GM12875 (cell line): ENCODE results near the gene ZNF3.
A peak's percentile ranks its signal among the peaks of the same experiment; 100 is the strongest.

Experiments used
- H3K4me3 ChIP-seq: one replicate; pipeline ENCODE4 v1.5.1; 2011; ENCODE audit warnings: low read depth, low read length, control low read depth
- CTCF ChIP-seq: IDR thresholded peaks from 2 replicates; pipeline ENCODE4 v1.5.1; 2011; ENCODE audit warnings: low read depth, mild to moderate bottlenecking, control low read depth, inconsistent platforms, low read length, moderate library complexity, borderline replicate concordance; ENCODE audit not compliant: insufficient read depth

Gene ZNF3

DNA sequence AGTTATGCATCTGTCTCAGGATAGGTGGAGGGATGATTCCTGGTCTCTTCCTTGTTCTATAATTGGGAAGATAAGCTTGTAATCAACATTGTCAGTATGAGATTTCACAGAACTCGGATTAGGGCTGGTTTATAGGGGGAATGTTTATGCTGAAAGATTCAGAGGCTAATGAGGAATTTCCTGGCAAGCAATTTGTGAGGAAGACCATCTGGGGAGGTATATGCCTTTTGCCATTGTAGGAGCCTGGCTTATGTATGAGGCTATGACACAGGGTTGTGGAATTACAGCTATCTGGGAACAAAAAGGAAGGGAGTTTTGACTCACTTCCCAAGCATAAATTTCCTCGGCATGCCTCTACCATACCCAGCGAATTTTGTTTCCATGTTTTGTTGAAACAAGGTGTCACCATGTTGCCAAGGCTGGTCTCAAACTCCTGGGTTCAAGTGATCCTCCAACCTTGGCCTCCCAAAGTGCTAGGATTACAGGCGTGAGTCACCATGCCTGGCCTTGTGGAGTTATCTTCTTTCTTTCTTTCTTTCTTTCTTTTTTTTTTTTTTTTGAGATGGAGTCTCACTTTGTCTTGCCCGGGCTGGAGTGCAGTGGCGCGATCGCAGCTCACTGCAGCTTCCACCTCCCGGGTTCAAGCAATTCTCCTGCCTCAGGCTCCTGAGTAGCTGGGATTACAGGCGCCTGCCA lies 5.7 kb upstream of the ZNF3 start:
- TF ChIP-seq CTCF: no peak
- H3K4me3 ChIP-seq: no peak overlapping the region

- H3K4me3 ChIP-seq: no peak overlapping the region
- no peak for TF ChIP-seq CTCF
Observed at GRCh38 chr7:100085515-100085914, 4.0 kb upstream of the ZNF3 start.

GRCh38 chr7:100082978-100083377 lies 1.5 kb upstream of the ZNF3 start:
- H3K4me3 ChIP-seq: no peak overlapping the region
- no peak for TF ChIP-seq CTCF

DNA sequence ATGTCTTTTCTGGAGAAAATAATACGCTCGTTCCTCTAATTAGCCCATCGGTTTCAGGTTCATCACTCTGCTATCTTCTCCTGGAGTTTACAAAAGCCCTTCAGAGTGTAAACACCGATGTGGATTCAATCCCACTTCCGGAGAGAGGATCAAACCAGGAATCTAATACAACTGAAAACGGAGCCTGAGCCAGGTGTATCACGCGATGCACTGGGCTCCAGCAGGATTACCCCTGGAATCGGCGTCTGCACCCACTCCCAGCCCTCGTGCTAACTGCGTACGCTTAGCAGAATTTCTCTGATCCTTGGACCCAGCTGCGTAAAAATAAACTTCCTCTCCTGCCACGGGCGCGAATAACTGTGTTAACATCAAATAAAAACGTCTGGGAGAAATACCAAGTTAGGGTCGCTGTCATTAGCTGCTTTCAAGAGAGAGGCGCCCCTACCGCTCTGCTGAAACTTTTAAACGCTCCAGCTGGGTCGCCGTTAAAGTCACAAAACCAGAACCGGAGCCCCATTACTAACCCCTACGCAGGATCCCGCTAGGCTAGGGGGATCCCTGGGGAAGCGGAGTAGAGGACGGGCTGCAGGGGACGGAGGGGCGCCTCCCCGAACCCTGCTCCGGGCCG lies 502 bp downstream of the ZNF3 start:
- TF ChIP-seq CTCF: no peak
- H3K4me3 ChIP-seq: peak overlapping the region; percentile 88

DNA sequence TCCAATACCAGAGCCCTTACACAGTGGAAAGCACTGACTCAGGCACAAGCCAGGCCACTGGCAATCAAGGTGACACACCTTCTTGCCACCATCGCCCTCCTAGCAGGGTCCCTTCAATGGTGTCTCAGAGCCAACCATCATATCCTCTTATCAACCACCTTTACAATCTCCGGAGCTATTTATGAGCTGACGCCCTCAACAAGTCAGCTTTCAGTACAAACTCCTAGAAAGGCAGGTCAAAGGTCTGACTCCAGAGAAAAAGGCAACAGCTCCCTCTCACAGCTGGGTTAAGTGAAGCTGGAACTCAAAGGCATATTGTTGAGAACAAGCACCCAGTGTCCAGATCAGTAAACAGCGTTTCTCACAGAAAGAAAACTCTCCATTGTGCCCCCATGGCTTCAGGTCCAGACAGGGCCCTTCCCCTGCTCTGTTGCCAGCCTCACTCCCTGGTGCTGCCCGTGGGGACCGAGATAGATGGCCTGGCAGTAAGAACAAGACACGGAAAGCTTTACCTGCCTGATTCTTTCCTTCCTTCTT lies 2.4 kb downstream of the ZNF3 start:
- no peak for TF ChIP-seq CTCF
- no peak overlapping the region for H3K4me3 ChIP-seq

- TF ChIP-seq CTCF: no peak
- H3K4me3 ChIP-seq: no peak overlapping the region
Observed at GRCh38 chr7:100077205-100077604, 4.3 kb downstream of the ZNF3 start.

- H3K4me3 ChIP-seq: no peak overlapping the region
- TF ChIP-seq CTCF: no peak
Observed at GRCh38 chr7:100075418-100075817, 6.1 kb downstream of the ZNF3 start.
